ENCODE measurements around the gene LRRC37A3.
"Not testable (repeated sequence)": the region's sequence is repeated elsewhere in the genome, so short reads cannot be mapped to it uniquely, and the experiment has no call there.

The LRRC37A3 gene

GRCh38 chr17:64836623-64837017 is 82.7 kb downstream of the LRRC37A3 start:
- peak; percentile 7 for DNase-seq (ENCODE audit: low read depth)

GRCh38 chr17:64834060-64834459 is 85.2 kb downstream of the LRRC37A3 start:
- H3K4me3 ChIP-seq (replicated peaks; ENCODE audit: low read depth, low read length), result not testable (repeated sequence)
- peak; percentile 53 for DNase-seq (ENCODE audit: low read depth)

More at GRCh38 chr17:64836623-64837017, 82.7 kb downstream of the LRRC37A3 start:
- peak overlapping the region; percentile 63 for H3K4me3 ChIP-seq (replicated peaks; ENCODE audit: low read depth, low read length)

- not testable (repeated sequence) for DNase-seq (ENCODE audit: low read depth)
These were observed 88.6 kb downstream of the LRRC37A3 start for GRCh38 chr17:64830631-64831040.

GRCh38 chr17:64829824-64830630 is 89.3 kb downstream of the LRRC37A3 start:
- DNase-seq (ENCODE audit: low read depth); H3K4me3 ChIP-seq (replicated peaks; ENCODE audit: low read depth, low read length): not testable (repeated sequence)

More at GRCh38 chr17:64830631-64831040, 88.6 kb downstream of the LRRC37A3 start:
- H3K4me3 ChIP-seq (replicated peaks; ENCODE audit: low read depth, low read length), result not testable (repeated sequence)

GRCh38 chr17:64829068-64829467 is 90.2 kb downstream of the LRRC37A3 start:
- not testable (repeated sequence) for H3K4me3 ChIP-seq (replicated peaks; ENCODE audit: low read depth, low read length); DNase-seq (ENCODE audit: low read depth)

- not testable (repeated sequence) for H3K4me3 ChIP-seq (replicated peaks; ENCODE audit: low read depth, low read length); DNase-seq (ENCODE audit: low read depth)
These were observed 100.4 kb downstream of the LRRC37A3 start for GRCh38 chr17:64818904-64819303.

GRCh38 chr17:64815833-64816198 is 103.5 kb downstream of the LRRC37A3 start:
- not testable (repeated sequence) for H3K4me3 ChIP-seq (replicated peaks; ENCODE audit: low read depth, low read length); DNase-seq (ENCODE audit: low read depth)

GRCh38 chr17:64814993-64815832 is 104.1 kb downstream of the LRRC37A3 start:
- H3K4me3 ChIP-seq (replicated peaks; ENCODE audit: low read depth, low read length); DNase-seq (ENCODE audit: low read depth): not testable (repeated sequence)

- DNase-seq (ENCODE audit: low read depth), result peak; percentile 48
- not testable (repeated sequence) for H3K4me3 ChIP-seq (replicated peaks; ENCODE audit: low read depth, low read length)
These were observed 110.9 kb downstream of the LRRC37A3 start for GRCh38 chr17:64808178-64808977.

Data from fibroblast of pulmonary artery (primary cell).